Heart left ventricle (tissue), 13 donors: ENCODE results near the gene PRICKLE2.

ENCODE experiments used
- POLR2A ChIP-seq, 2 donors: fragments of 450-650 bp; IDR thresholded peaks; one replicate each; pipeline ENCODE4 v1.6.1; 2017; ENCODE audit warnings: antibody characterized with exemption in 2 of 2, mild to moderate bottlenecking in 2 of 2, moderate library complexity in 2 of 2
- TF ChIP-seq, protein P1 (sequence below), 12 donors: fragments of 200-600 bp; sonication (generic) in 4 of 12; IDR thresholded peaks; one replicate each; pipeline versions ENCODE4 v1.5.0 to v1.8.0; 2018 to 2022; ENCODE audit warnings: antibody characterized with exemption in 12 of 12, mild to moderate bottlenecking in 5 of 12
- donor health status: ischemic (EF 13 %, LVEDD 7.1; RV severe dilation, severe dysfunction).
- donor health status: DM: no; HTN: yes; CAD: no.
- donor health status: DM: no; HTN: no; CAD: no.
- donor health status: ischemic (EF 25% LVEDD 6.9; RV normal size, moderate dysfunction).
- donor health status: ischemic (EF 25% LVEDD 5.7; RV mildly dilated, moderate dysfunction).
- donor health status: ischemic (EF 35%, LVEDD 5.7; RV mildly dilated, moderate dysfunction).
- donor health status: nonischemic (EF 11% LVEDD 7.7; RV severe dilation, severe dysfunction).
- donor health status: DM: yes; HTN: yes; CAD: no.
- donor health status: PGD.
- donor health status: ischemic (EF 29% LVEDD 5.4; RV normal size, mild dysfunction).
- donor health status: nonischemic (EF 23%, LVEDD 6.1; RV moderate dilation, normal function).

DNA sequence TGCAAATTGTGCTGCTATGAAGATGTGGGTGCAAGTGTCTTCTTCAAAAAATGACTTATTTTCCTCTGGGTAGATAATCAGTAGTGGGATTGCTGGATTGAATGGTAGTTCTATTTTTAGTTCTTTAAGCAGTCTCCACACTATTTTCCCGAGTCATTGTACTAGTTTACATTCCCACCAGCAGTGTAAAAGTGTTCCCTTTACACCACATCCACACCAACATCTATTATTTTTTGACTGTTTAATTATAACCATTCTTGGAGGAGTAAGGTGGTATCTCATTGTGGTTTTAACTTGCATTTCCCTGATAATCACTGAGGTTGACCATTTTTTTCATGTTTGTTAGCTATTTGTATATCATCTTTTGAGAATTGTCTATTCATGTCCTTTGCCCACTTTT lies 182.3 kb downstream of the PRICKLE2 start:
- TF ChIP-seq, protein P1, sequence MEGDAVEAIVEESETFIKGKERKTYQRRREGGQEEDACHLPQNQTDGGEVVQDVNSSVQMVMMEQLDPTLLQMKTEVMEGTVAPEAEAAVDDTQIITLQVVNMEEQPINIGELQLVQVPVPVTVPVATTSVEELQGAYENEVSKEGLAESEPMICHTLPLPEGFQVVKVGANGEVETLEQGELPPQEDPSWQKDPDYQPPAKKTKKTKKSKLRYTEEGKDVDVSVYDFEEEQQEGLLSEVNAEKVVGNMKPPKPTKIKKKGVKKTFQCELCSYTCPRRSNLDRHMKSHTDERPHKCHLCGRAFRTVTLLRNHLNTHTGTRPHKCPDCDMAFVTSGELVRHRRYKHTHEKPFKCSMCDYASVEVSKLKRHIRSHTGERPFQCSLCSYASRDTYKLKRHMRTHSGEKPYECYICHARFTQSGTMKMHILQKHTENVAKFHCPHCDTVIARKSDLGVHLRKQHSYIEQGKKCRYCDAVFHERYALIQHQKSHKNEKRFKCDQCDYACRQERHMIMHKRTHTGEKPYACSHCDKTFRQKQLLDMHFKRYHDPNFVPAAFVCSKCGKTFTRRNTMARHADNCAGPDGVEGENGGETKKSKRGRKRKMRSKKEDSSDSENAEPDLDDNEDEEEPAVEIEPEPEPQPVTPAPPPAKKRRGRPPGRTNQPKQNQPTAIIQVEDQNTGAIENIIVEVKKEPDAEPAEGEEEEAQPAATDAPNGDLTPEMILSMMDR (IDR thresholded peaks at IDR 0.05), result no peak
- no peak for TF ChIP-seq POLR2A (IDR thresholded peaks at IDR 0.05)
